A673 (cell line): ENCODE results near the gene GCSH. TPM values are rescaled to one million over a fixed set of nuclear protein-coding genes. Genes with fewer than 3 reads are reported as not detected.

ENCODE experiments used
- BruUV-seq: library from RNA; stranded (reverse); fragments of 400-500 nt; replicated peaks from 2 replicates; lab custom pipeline; 2021; lab: Mats Ljungman, UMichigan
- CTCF ChIA-PET: fragments of 300-600 bp; sonication (Branson Sonifier 250); formaldehyde crosslinking; loops from one replicate; lab custom pipeline; 2022; ENCODE audit warnings: antibody characterized with exemption; lab: Charles Lee
- POLR2A ChIA-PET: fragments of 300-600 bp; sonication (Branson Sonifier 250); formaldehyde crosslinking; loops from one replicate; lab custom pipeline; 2022; ENCODE audit warnings: antibody characterized with exemption; ENCODE audit not compliant: low non-redundant PET; lab: Charles Lee
- DNase-seq: peaks from one replicate; pipeline ENCODE4 v3.0.0-alpha.2; 2015; ENCODE audit warnings: low spot score
- H3K27ac ChIP-seq: fragments of 200-600 bp; sonication (generic); 2 replicates; pipeline ENCODE4 v1.5.1; 2016; ENCODE audit warnings: mixed run types, low read depth, mild to moderate bottlenecking, mixed read lengths, antibody characterized with exemption, low read length; ENCODE audit not compliant: poor library complexity, severe bottlenecking
- H3K27me3 ChIP-seq: fragments of 200-600 bp; sonication (generic); replicated peaks from 2 replicates; pipeline ENCODE4 v1.6.1; 2017; ENCODE audit warnings: mixed run types, low read depth, mild to moderate bottlenecking, mixed read lengths, antibody characterized with exemption, low read length; ENCODE audit not compliant: insufficient read depth, poor library complexity
- H3K36me3 ChIP-seq: fragments of 200-600 bp; sonication (generic); 2 replicates; pipeline ENCODE4 v1.6.1; 2016; ENCODE audit warnings: mixed run types, mild to moderate bottlenecking, mixed read lengths, antibody characterized with exemption, low read length; ENCODE audit not compliant: insufficient read depth, poor library complexity, severe bottlenecking
- H3K4me1 ChIP-seq: fragments of 200-600 bp; sonication (generic); 2 replicates; pipeline ENCODE4 v1.6.1; 2017; ENCODE audit warnings: mixed run types, mild to moderate bottlenecking, mixed read lengths, antibody characterized with exemption, low read length; ENCODE audit not compliant: insufficient read depth, poor library complexity, severe bottlenecking
- H3K4me3 ChIP-seq: fragments of 200-600 bp; sonication (generic); 2 replicates; pipeline ENCODE4 v1.5.1; 2016; ENCODE audit warnings: low read depth, mixed run types, mild to moderate bottlenecking, mixed read lengths, low read length; ENCODE audit not compliant: poor library complexity, severe bottlenecking
- H3K9me3 ChIP-seq: fragments of 200-600 bp; sonication (generic); 2 replicates; pipeline ENCODE4 v1.6.1; 2016; ENCODE audit warnings: mixed run types, low read depth, mild to moderate bottlenecking, mixed read lengths, antibody characterized with exemption, low read length; ENCODE audit not compliant: poor library complexity, severe bottlenecking
- CTCF ChIP-seq: fragments of 300-800, 200-600 bp; sonication (generic); conservative IDR thresholded peaks from 2 replicates; pipeline ENCODE4 v1.5.1; 2017; ENCODE audit warnings: low read depth, mild to moderate bottlenecking, antibody characterized with exemption, low read length, moderate library complexity, mixed read lengths
- EZH2 ChIP-seq: fragments of 200-600 bp; sonication (generic); IDR thresholded peaks from 2 replicates; pipeline ENCODE4 v1.6.1; 2017; ENCODE audit warnings: borderline replicate concordance, low read depth, mild to moderate bottlenecking, mixed read lengths, antibody characterized with exemption, low read length; ENCODE audit not compliant: poor library complexity, severe bottlenecking
- intact Hi-C: fragments of 100-400 bp; cut with micrococcal nuclease; formaldehyde crosslinking; loops from one replicate; pipeline ENCODE4 v1.10.0; 2022; ENCODE audit not compliant: unreplicated experiment
- total RNA-seq: library from RNA; stranded (reverse); gene quantifications from 2 replicates; pipeline ENCODE4 v1.2.3, GENCODE V29; 2021

The GCSH gene
- total RNA-seq, 1 experiment from 2014 or later: 65.8 TPM

- H3K4me3 ChIP-seq: no peak overlapping the region
- H3K27ac ChIP-seq: no peak overlapping the region
- H3K4me1 ChIP-seq: no peaks in the 10 kb centered on the region
- no peak for DNase-seq
- ChIA-PET CTCF (no interaction called here), POLR2A (no interaction called here)
- H3K27me3 ChIP-seq: no peaks in the 10 kb centered on the region
- BruUV-seq: no TSS peak
- H3K9me3 ChIP-seq: no peaks in the 10 kb centered on the region
- intact Hi-C loops: no loop called here
- peaks cover 35% of the 10 kb centered on the region for H3K36me3 ChIP-seq
- no peak for TF ChIP-seq CTCF
- TF ChIP-seq EZH2: no peak
Measured at GRCh38 chr16:81040131-81040530, 56.1 kb downstream of the GCSH start.

DNA sequence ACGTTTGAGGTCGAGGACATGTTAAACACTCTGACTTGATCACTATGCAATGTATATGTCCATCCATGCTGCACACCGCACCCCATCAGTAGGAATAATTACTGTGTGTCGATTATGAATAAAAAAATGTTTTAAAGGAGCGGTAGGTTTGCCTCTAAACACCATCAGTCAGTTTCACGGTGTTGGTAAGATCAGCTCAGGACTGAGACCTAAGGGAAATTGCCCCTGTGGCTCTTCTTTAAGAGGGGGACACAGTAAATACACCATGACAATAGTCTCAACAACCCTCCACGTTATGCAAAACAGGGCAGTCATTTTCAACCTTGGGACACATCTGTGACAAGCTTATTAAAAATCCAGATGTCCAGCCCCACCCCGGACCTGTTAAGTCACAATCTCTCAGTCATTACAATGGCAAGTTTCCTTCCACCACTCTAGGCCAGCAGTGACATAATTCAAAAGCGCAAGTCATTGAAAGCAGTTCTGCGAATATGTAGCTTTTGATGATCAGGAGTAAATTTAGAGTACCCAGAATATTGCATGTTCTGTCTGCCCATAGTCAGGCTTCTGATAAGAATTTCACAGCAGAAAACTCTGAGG is 59.3 kb downstream of the GCSH start:
- Histone ChIP-seq H3K27ac (peak overlapping the region; percentile 38), H3K4me1 (no peaks in the 10 kb centered on the region), H3K36me3 (peaks cover 8% of the 10 kb centered on the region), H3K4me3 (peak overlapping the region; percentile 79), H3K27me3 (no peaks in the 10 kb centered on the region), H3K9me3 (no peaks in the 10 kb centered on the region)
- ChIA-PET CTCF (interaction anchor here (1.4 kb wide), 1 partner anchor 112 kb away, joined by 3 read pairs; no protein-coding TSS in a partner anchor), POLR2A (interaction anchor here (0.5 kb wide), 1 partner anchor 47 kb away, joined by 3 read pairs; no protein-coding TSS in a partner anchor)
- peak; percentile 3 for DNase-seq
- TF ChIP-seq CTCF (no peak), EZH2 (no peak)
- intact Hi-C loops: loop anchor here (10.0 kb wide), 2 partner anchors 178 to 698 kb away; no protein-coding TSS in a partner anchor
- BruUV-seq: TSS peak; percentile 44

DNA sequence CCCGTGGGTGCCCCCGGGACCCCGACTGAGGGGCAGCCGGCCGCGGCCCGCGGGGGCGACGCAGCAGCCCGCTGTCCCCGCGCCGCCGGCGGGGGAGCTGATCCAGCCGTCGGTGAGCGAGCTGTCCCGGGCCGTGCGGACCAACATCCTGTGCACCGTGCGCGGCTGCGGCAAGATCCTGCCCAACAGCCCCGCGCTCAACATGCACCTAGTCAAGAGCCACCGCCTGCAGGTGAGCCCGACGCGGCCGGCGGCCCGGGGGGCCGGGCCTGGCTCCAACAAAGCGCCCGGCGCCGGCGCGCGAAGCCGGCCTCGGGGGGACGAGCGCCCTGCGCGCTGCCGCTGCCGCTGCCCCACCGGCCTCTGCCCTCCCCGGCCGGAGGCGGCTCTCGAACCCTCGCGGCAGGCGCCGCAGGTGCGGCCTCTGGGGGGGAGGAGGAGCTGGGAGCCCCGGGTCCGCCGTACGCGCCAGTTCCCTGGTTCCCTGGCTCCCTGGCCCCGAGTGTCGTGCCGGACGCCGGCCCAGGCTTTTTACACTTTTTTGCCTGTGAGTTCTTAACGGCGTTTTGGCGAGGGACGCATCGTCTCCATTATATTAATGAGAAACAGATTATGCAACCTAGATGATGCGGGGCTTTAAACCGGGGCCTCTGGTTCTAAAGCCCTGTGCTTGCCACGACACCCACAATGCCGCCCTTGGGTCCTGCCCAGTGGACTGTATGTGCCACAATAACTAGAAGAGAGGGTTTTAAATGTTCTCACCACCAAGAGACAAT is 60.0 kb downstream of the GCSH start:
- peaks cover 2% of the 10 kb centered on the region for H3K36me3 ChIP-seq
- no peaks in the 10 kb centered on the region for H3K27me3 ChIP-seq
- BruUV-seq: no TSS peak
- peak overlapping the region; percentile 38 for H3K27ac ChIP-seq
- TF ChIP-seq EZH2 (no peak), CTCF (no peak)
- no peaks in the 10 kb centered on the region for H3K9me3 ChIP-seq
- H3K4me1 ChIP-seq: no peaks in the 10 kb centered on the region
- H3K4me3 ChIP-seq: peak overlapping the region; percentile 79
- ChIA-PET CTCF (interaction anchor here (0.6 to 1.4 kb wide), 10 partner anchors 12 to 616 kb away, joined by 3 to 10 read pairs (median 3); partner anchors contain the start of genes C16orf46, CENPN and CMC2), POLR2A (interaction anchor here (0.5 to 0.6 kb wide), 2 partner anchors 48 to 783 kb away, joined by 3 read pairs; no protein-coding TSS in a partner anchor)
- DNase-seq: peak; percentile 18
- intact Hi-C loops: loop anchor here (10.0 kb wide), 2 partner anchors 179 to 699 kb away; no protein-coding TSS in a partner anchor
